IgD-negative memory B cell (primary cell): ENCODE data around the gene HDGFL3. TPM values are rescaled to one million over a fixed set of nuclear protein-coding genes. Genes with fewer than 3 reads are reported as not detected.
A peak's percentile ranks its signal among the peaks of the same experiment; 100 is the strongest.
"Not testable (repeated sequence)": the region's sequence is repeated elsewhere in the genome, so short reads cannot be mapped to it uniquely, and the experiment has no call there.

Source experiments
- H3K27ac Mint-ChIP-seq, 3 donors: one replicate each; pipeline ENCODE4 v1.8.0; 2020 to 2022; ENCODE audit warnings: mild to moderate bottlenecking in 3 of 3, mixed read lengths in 3 of 3, moderate library complexity in 1 of 3
- H3K27me3 Mint-ChIP-seq: one replicate; pipeline ENCODE4 v1.8.0; 2021; ENCODE audit warnings: mixed read lengths
- H3K36me3 Mint-ChIP-seq: one replicate; pipeline ENCODE4 v1.8.0; 2020; ENCODE audit warnings: mild to moderate bottlenecking, mixed read lengths
- H3K4me1 Mint-ChIP-seq, 3 donors: one replicate each; pipeline ENCODE4 v1.8.0; 2020 to 2022; ENCODE audit warnings: mixed read lengths in 3 of 3, mild to moderate bottlenecking in 1 of 3
- H3K4me3 Mint-ChIP-seq, 4 donors: one replicate each; pipeline ENCODE4 v1.8.0; 2020 to 2022; ENCODE audit warnings: mild to moderate bottlenecking in 4 of 4, mixed read lengths in 4 of 4, moderate library complexity in 3 of 4
- H3K9me3 Mint-ChIP-seq, 3 donors: one replicate each; pipeline ENCODE4 v1.8.0; 2020 to 2021; ENCODE audit warnings: mixed read lengths in 3 of 3, mild to moderate bottlenecking in 1 of 3
- polyA plus RNA-seq: library from polyadenylated mRNA; unstranded; fragments of 300-500 nt; fragmentation: Illumina TruSeq; gene quantifications from one replicate; pipeline ENCODE4 v1.2.3, GENCODE V29; 2021

HDGFL3 gene
- polyA plus RNA-seq, 1 donor from 2014 or later: 0.01 TPM

GRCh38 chr15:83108266-83109219, 99.1 kb downstream of the HDGFL3 start:
- Mint-ChIP-seq H3K4me1 (peaks cover 0 to 17% (median 9%) of the 10 kb centered on the region in 3 donors), H3K27me3 (peaks cover 31% of the 10 kb centered on the region), H3K9me3 (peaks cover 0 to 2% (median 0%) of the 10 kb centered on the region in 3 donors), H3K27ac (peak overlapping the region in 1 of 3 donors; percentile 28), H3K36me3 (no peaks in the 10 kb centered on the region), H3K4me3 (peak overlapping the region; percentile 73 to 86 (median 80))

DNA sequence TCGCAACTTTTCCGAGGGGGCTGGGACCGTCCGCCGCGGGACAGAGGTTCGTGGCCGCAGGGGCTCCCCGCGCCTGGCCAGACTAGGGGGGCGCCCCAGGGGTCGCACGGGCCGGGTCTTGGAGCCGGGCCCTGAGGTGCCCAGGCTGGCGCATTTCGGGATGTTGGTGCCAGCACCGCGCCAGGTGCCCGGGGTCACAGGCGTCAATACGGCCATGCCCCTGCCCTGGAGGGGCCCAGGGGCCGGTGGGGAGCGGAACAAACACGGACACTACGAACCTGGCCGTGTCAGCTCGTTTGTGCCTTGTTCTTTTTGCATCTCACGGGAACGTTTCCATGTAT, 99.8 kb downstream of the HDGFL3 start:
- Mint-ChIP-seq H3K27ac (no peak overlapping the region), H3K27me3 (peaks cover 31% of the 10 kb centered on the region), H3K9me3 (peaks cover 0 to 2% (median 0%) of the 10 kb centered on the region in 3 donors), H3K4me1 (peaks cover 0 to 17% (median 9%) of the 10 kb centered on the region in 3 donors), H3K4me3 (peak overlapping the region; percentile 73 to 86 (median 80)), H3K36me3 (no peaks in the 10 kb centered on the region)

- H3K27me3 Mint-ChIP-seq: peaks cover 33% of the 10 kb centered on the region
- peak within 1 kb of the TSS in 1 of 3 donors; percentile 28 for H3K27ac Mint-ChIP-seq
- H3K36me3 Mint-ChIP-seq: no peaks in the 10 kb centered on the region
- H3K9me3 Mint-ChIP-seq: peaks cover 0 to 2% (median 0%) of the 10 kb centered on the region in 3 donors
- H3K4me3 Mint-ChIP-seq: peak within 1 kb of the TSS; percentile 73 to 90 (median 80)
- peaks cover 0 to 17% (median 9%) of the 10 kb centered on the region in 3 donors for H3K4me1 Mint-ChIP-seq
Measured at GRCh38 chr15:83106994-83107840, 100.4 kb downstream of the HDGFL3 start, which contains the start of gene TM6SF1. Gene TM6SF1 (plus strand): TSS chr15:83107645. CDS start chr15:83107681, 36 bp downstream.

DNA sequence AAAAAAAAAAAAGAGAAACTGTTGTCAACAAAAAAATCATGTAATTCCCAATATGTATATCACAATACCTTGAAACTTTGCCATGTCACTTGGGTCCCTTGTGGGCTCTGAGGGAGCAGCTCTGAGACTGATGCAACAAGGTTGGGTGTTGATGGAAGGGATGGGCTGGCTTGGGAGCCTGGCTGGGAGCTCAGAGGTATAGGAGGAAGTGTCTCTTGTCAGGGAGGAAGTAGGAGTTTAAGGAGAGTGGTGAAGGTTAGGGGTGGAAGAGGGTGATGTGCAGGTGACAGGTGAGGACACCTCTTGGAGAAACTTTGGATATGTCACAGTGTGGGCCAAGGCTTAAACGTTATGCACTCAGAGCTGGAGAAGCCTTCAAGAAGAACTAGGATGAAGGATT, 102.2 kb downstream of the HDGFL3 start:
- Mint-ChIP-seq H3K9me3 (peaks cover 0 to 2% (median 0%) of the 10 kb centered on the region in 3 donors), H3K36me3 (peaks cover 1% of the 10 kb centered on the region), H3K4me1 (peaks cover 5 to 17% (median 9%) of the 10 kb centered on the region in 3 donors), H3K4me3 (peak overlapping the region in 2 of 4 donors; percentile 9 to 51), H3K27ac (no peak overlapping the region), H3K27me3 (peaks cover 36% of the 10 kb centered on the region)

GRCh38 chr15:83104141-83104540, 103.5 kb downstream of the HDGFL3 start:
- H3K4me3 Mint-ChIP-seq: peak overlapping the region in 1 of 4 donors; percentile 33
- peaks cover 36% of the 10 kb centered on the region for H3K27me3 Mint-ChIP-seq
- no peak overlapping the region for H3K27ac Mint-ChIP-seq
- H3K4me1 Mint-ChIP-seq: peaks cover 5 to 14% (median 5%) of the 10 kb centered on the region in 3 donors
- H3K36me3 Mint-ChIP-seq: peaks cover 1% of the 10 kb centered on the region
- H3K9me3 Mint-ChIP-seq: peaks cover 0 to 3% (median 0%) of the 10 kb centered on the region in 3 donors

DNA sequence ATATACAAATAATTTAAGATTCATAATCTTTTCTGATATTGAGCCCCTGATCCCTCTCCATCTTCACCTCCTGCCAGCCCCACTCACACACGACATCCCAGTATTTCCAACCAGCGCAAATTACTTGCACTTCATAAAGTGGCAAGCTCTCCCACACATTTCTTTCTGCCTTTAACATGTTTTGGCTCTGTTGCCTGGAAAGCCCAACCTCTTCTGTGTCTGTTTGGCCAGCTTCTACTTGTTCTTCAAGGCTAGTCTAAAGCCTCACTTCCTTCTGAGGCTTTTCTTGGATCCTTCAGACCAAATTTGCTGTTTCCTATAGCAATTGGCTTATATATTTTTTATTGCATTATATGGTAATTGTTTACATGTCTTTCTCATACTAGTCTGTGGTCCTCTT, 105.3 kb downstream of the HDGFL3 start:
- no peak overlapping the region for H3K4me3 Mint-ChIP-seq
- H3K4me1 Mint-ChIP-seq: peaks cover 0 to 5% (median 2%) of the 10 kb centered on the region in 3 donors
- peaks cover 25% of the 10 kb centered on the region for H3K27me3 Mint-ChIP-seq
- peaks cover 3% of the 10 kb centered on the region for H3K36me3 Mint-ChIP-seq
- no peak overlapping the region for H3K27ac Mint-ChIP-seq
- H3K9me3 Mint-ChIP-seq: peaks cover 0 to 4% (median 0%) of the 10 kb centered on the region in 3 donors

DNA sequence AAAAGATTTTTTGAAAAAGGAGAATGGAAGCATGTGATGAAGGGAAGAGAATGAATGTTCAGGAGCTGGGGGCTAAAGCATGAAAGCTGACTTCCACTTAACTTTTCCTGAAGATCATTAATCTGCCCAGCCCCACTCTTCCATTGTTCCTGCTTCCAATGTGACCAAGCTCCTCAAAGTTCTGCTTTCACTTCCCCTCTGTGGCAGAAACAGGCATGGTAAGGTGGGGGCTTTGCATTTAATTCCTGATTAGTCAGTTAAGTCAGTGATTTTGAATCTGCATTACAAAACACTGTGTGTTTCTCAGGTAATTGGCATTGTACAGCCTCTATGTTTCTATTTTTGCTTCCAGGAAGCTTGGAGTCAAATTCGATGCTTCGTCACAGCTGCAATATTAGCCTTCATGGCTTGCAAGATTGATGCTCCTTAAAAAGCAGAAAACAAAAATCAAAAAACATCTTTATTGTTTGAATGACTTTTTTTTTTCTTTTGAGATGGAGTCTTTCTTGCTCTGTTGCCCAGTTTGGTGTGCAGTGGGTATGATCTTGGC, 107.5 kb downstream of the HDGFL3 start:
- H3K27ac Mint-ChIP-seq: no peak overlapping the region
- peaks cover 17% of the 10 kb centered on the region for H3K27me3 Mint-ChIP-seq
- no peak overlapping the region for H3K4me3 Mint-ChIP-seq
- H3K36me3 Mint-ChIP-seq: peaks cover 3% of the 10 kb centered on the region
- H3K9me3 Mint-ChIP-seq: peaks cover 4 to 6% (median 4%) of the 10 kb centered on the region in 3 donors
- H3K4me1 Mint-ChIP-seq: peaks cover 0 to 5% (median 0%) of the 10 kb centered on the region in 3 donors

DNA sequence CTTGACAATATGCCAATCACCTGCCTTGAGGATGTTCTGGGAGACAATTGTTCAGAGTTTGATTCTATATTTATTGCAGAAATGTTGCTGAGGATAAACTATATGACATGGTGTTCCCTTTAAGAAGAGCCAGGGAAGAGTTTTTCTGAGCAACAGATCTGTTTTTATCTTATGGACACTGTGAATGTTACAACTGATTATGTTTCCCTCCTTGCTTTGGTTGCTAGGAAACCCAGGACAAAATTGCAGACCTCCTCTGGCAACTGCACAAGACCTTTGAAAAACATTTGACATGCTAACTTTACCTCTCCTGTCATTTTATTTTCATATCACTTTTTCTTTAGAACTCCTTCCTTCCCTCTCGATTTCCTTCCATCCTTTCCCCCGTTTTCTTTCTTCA, 108.3 kb downstream of the HDGFL3 start:
- H3K27me3 Mint-ChIP-seq: peaks cover 12% of the 10 kb centered on the region
- H3K27ac Mint-ChIP-seq: peak overlapping the region in 1 of 3 donors; percentile 47
- H3K36me3 Mint-ChIP-seq: peaks cover 3% of the 10 kb centered on the region
- peaks cover 0 to 5% (median 0%) of the 10 kb centered on the region in 3 donors for H3K4me1 Mint-ChIP-seq
- peaks cover 4 to 6% (median 4%) of the 10 kb centered on the region in 3 donors for H3K9me3 Mint-ChIP-seq
- no peak overlapping the region for H3K4me3 Mint-ChIP-seq

DNA sequence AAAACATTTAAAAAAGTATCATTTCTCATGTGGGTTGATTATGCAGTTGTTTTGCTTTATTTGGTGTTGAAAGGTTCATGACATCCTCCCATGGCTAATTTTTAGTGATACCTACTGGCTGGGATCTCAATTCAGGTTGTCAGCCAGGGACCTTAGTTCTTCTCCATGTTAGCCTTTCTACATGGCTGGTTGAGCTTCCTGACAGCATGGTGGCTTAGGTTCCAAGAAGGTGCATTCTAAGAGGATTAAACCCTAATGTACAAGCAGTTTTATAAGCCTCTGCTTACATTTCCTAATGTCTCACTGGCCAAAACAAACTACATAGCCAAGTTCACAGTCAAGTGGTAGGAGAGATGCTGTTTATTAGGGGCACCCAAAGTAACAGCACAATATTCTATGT, 109.5 kb downstream of the HDGFL3 start:
- H3K27me3 Mint-ChIP-seq: peaks cover 7% of the 10 kb centered on the region
- H3K4me1 Mint-ChIP-seq: peaks cover 0 to 5% (median 0%) of the 10 kb centered on the region in 3 donors
- H3K9me3 Mint-ChIP-seq: peaks cover 4 to 6% (median 4%) of the 10 kb centered on the region in 3 donors
- peaks cover 3% of the 10 kb centered on the region for H3K36me3 Mint-ChIP-seq
- no peak overlapping the region for H3K27ac Mint-ChIP-seq
- H3K4me3 Mint-ChIP-seq: no peak overlapping the region

DNA sequence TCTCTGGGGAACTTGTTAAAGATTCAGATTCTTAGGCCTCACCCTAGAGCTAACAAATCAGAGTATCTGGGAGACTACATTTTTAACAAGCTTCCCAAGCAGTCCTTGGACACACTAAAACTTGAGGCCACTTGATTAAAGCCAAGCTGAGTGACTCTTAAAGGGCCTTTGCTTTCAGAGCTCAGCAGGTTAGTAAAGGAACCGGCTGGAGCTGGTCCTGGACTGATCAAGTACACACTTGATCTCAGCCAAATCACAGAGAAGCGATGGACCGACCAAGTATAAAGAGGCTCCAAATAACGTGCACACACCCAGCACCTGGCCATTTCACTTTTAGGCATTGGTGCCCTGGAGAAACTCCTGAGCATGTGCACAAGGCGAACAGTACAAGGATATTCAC, 113.0 kb downstream of the HDGFL3 start:
- Mint-ChIP-seq H3K27ac (no peak overlapping the region), H3K4me3 (no peak overlapping the region), H3K4me1 (peaks cover 6 to 7% (median 6%) of the 10 kb centered on the region in 3 donors), H3K27me3 (peaks cover 1% of the 10 kb centered on the region), H3K36me3 (peaks cover 3% of the 10 kb centered on the region), H3K9me3 (peaks cover 3 to 6% (median 4%) of the 10 kb centered on the region in 3 donors)

DNA sequence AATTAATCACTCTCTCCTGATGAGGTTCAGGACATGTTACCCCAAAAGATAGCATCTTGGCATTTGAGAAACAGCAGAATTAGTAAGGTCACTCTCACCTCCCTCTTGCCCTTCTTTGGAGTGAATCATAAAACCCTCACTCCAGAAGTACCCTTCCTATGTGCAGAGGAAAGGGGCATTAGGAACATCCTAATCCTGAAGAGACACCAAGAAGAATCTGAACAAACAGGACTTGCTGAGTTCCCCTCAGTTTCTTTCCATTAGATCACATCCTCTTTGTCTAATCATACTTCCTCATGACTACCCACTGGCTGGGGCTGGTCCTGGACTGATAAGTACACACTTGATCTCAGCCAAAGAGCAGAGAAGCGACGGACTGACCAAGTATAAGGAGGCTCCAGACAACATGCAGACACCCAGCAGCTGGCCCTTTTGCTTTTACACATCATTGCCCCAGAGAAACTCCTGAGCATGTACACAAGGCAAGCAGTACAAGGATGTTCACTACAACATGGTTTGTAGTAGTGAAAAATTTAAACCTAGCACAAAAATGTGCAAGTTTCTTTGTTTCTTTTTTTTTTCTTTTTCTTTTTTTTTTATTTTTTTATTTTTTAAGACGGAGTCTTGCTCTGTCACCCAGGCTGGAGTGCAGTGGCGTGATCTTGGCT, 115.2 kb downstream of the HDGFL3 start:
- Mint-ChIP-seq H3K4me3 (peak overlapping the region in 1 of 4 donors; percentile 88), H3K9me3 (peaks cover 0 to 6% (median 6%) of the 10 kb centered on the region in 3 donors), H3K4me1 (peaks cover 6 to 7% (median 6%) of the 10 kb centered on the region in 3 donors), H3K36me3 (peaks cover 2% of the 10 kb centered on the region), H3K27ac (peak overlapping the region in 2 of 3 donors; percentile 19 to 82), H3K27me3 (peaks cover 8% of the 10 kb centered on the region)

- not testable (repeated sequence) for H3K9me3 Mint-ChIP-seq, H3K36me3 Mint-ChIP-seq, H3K4me1 Mint-ChIP-seq, H3K4me3 Mint-ChIP-seq, H3K27me3 Mint-ChIP-seq
- H3K27ac Mint-ChIP-seq: peak overlapping the region in 2 of 3 donors; percentile 19 to 69
Measured at GRCh38 chr15:83091965-83092308, 115.7 kb downstream of the HDGFL3 start.

- Mint-ChIP-seq H3K27me3 (peaks cover 8% of the 10 kb centered on the region), H3K9me3 (peaks cover 0 to 3% (median 0%) of the 10 kb centered on the region in 3 donors), H3K4me1 (peaks cover 6 to 7% (median 6%) of the 10 kb centered on the region in 3 donors), H3K36me3 (peaks cover 2% of the 10 kb centered on the region), H3K27ac (no peak overlapping the region), H3K4me3 (no peak overlapping the region)
Measured at GRCh38 chr15:83090465-83090864, 117.2 kb downstream of the HDGFL3 start.

GRCh38 chr15:83088876-83089275, 118.7 kb downstream of the HDGFL3 start:
- Mint-ChIP-seq H3K27me3 (peaks cover 13% of the 10 kb centered on the region), H3K36me3 (peaks cover 2% of the 10 kb centered on the region), H3K27ac (peak overlapping the region in 1 of 3 donors; percentile 5), H3K4me3 (no peak overlapping the region), H3K9me3 (peaks cover 0 to 3% (median 0%) of the 10 kb centered on the region in 3 donors), H3K4me1 (peaks cover 6 to 7% (median 6%) of the 10 kb centered on the region in 3 donors)
